Adrenal gland (tissue), 5 donors: ENCODE measurements around the gene GMDS.

Experiments
- CTCF ChIP-seq, 6 experiments: fragments of 450-650 bp in 4 of 6; fragments of 200-600 bp in 2 of 6; sonication (generic) in 1 of 6; IDR thresholded peaks; 1 replicate in 5 of 6; 2 replicates in 1 of 6; pipeline versions ENCODE4 v1.5.1 to v1.8.0; 2016 to 2021; ENCODE audit warnings: antibody characterized with exemption in 6 of 6, mild to moderate bottlenecking in 2 of 6, moderate library complexity in 1 of 6
- POLR2A ChIP-seq, 2 donors: fragments of 450-650 bp; IDR thresholded peaks; one replicate each; pipeline ENCODE4 v1.6.1; 2017; ENCODE audit warnings: antibody characterized with exemption in 2 of 2, mild to moderate bottlenecking in 2 of 2, moderate library complexity in 1 of 2
- donor health status: DM: no; HTN: no; CAD: no.

GRCh38 chr6:1739680-1740079 lies 505.7 kb downstream of the GMDS start:
- TF ChIP-seq CTCF (IDR thresholded peaks at IDR 0.05) (no peak), POLR2A (IDR thresholded peaks at IDR 0.05) (no peak)
